Testis (tissue), 2 donors: ENCODE measurements around the gene ATAD2B.
"Not testable (repeated sequence)": the region's sequence is repeated elsewhere in the genome, so short reads cannot be mapped to it uniquely, and the experiment has no call there.

ENCODE experiments used
- POLR2A ChIP-seq: fragments of 450-650 bp; IDR thresholded peaks from one replicate; pipeline ENCODE4 v1.6.1; 2017; ENCODE audit warnings: antibody characterized with exemption, mild to moderate bottlenecking, moderate library complexity
- TF ChIP-seq, protein P1 (sequence below), 3 experiments: fragments of 450-650 bp in 2 of 3; fragments of 200-600 bp in 1 of 3; sonication (generic) in 1 of 3; IDR thresholded peaks; one replicate each; pipeline ENCODE4 v1.5.1; 2016 to 2019; ENCODE audit warnings: antibody characterized with exemption in 3 of 3, mild to moderate bottlenecking in 2 of 3, moderate library complexity in 1 of 3

DNA sequence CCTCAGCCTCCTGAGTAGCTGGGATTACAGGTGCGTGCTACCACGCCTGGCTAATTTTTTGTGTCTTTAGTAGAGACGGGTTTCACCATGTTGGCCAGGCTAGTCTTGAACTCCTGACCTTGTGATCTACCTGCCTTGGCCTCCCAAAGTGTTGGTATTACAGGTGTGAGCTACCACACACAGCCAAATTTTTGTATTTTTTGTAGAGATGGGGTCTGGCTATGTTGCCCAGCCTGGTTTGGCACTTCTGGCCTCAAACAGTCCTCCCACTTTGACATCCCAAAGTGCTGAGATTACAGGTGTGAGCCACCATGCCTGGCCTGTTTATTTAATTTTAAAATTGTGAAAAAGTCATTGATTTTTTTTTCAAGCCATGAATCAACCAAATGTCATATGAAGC, 25.6 kb upstream of the ATAD2B start:
- TF ChIP-seq, protein P1, sequence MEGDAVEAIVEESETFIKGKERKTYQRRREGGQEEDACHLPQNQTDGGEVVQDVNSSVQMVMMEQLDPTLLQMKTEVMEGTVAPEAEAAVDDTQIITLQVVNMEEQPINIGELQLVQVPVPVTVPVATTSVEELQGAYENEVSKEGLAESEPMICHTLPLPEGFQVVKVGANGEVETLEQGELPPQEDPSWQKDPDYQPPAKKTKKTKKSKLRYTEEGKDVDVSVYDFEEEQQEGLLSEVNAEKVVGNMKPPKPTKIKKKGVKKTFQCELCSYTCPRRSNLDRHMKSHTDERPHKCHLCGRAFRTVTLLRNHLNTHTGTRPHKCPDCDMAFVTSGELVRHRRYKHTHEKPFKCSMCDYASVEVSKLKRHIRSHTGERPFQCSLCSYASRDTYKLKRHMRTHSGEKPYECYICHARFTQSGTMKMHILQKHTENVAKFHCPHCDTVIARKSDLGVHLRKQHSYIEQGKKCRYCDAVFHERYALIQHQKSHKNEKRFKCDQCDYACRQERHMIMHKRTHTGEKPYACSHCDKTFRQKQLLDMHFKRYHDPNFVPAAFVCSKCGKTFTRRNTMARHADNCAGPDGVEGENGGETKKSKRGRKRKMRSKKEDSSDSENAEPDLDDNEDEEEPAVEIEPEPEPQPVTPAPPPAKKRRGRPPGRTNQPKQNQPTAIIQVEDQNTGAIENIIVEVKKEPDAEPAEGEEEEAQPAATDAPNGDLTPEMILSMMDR (IDR thresholded peaks at IDR 0.05), result not testable (repeated sequence)
- not testable (repeated sequence) for TF ChIP-seq POLR2A
